ENCODE results near the gene INPP5D. TPM values are rescaled to one million over a fixed set of nuclear protein-coding genes. Genes with fewer than 3 reads are reported as not detected.

INPP5D gene
- total and polyA plus RNA-seq, 2 of the 13 experiments (the other 11 are each of a cell fraction or from before 2014, with no cell fraction given), result 16.7 to 18.0 TPM

DNA sequence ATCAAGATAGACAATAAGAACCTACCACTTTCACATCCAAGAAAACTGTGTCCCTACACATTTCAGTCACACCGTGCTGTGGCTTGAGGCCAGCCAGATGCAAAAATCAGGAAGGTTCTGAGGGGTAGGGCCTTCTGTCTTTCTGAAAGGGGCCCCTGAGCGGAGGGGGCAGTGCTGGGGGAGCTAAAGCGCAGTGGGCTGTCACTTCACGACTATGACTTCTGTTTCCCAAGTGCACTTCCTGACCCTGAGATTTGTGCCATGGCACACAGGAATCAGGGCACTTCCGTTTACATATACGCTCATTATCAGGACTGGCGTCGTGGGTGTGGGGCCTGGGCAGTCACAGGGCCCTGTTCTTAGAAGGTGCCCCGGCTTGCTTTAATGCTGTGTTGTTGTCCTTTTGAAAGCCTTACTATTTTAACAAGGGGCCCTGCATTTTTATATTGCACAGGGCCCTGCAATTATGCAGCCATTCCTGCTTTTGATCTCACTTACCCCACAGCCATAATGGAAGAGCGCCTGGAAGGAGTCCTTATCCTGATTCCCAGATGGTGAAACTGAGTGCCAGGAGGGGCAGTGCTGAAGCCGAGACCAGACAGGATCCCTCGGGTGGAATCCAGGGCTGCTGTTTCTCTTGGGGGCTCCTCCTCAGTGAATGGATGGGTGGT, 47.7 kb upstream of the INPP5D start (continued):
- TF ChIP-seq, protein P1, sequence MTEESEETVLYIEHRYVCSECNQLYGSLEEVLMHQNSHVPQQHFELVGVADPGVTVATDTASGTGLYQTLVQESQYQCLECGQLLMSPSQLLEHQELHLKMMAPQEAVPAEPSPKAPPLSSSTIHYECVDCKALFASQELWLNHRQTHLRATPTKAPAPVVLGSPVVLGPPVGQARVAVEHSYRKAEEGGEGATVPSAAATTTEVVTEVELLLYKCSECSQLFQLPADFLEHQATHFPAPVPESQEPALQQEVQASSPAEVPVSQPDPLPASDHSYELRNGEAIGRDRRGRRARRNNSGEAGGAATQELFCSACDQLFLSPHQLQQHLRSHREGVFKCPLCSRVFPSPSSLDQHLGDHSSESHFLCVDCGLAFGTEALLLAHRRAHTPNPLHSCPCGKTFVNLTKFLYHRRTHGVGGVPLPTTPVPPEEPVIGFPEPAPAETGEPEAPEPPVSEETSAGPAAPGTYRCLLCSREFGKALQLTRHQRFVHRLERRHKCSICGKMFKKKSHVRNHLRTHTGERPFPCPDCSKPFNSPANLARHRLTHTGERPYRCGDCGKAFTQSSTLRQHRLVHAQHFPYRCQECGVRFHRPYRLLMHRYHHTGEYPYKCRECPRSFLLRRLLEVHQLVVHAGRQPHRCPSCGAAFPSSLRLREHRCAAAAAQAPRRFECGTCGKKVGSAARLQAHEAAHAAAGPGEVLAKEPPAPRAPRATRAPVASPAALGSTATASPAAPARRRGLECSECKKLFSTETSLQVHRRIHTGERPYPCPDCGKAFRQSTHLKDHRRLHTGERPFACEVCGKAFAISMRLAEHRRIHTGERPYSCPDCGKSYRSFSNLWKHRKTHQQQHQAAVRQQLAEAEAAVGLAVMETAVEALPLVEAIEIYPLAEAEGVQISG (CRISPR knock-in tag; IDR thresholded peaks at IDR 0.05), result peak; percentile 56; the same call in 1 of the 2 replicates
- TF ChIP-seq, protein P2, sequence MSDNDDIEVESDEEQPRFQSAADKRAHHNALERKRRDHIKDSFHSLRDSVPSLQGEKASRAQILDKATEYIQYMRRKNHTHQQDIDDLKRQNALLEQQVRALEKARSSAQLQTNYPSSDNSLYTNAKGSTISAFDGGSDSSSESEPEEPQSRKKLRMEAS (IDR thresholded peaks at IDR 0.05), result peak; percentile 32; the same call in 1 of the 2 replicates
- TF ChIP-seq DNMT1 (CRISPR knock-in tag; IDR thresholded peaks at IDR 0.05), result no peak
- TF ChIP-seq, protein P3, sequence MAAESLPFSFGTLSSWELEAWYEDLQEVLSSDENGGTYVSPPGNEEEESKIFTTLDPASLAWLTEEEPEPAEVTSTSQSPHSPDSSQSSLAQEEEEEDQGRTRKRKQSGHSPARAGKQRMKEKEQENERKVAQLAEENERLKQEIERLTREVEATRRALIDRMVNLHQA (CRISPR knock-in tag; IDR thresholded peaks at IDR 0.05), result no peak
- TF ChIP-seq ZNF629 (CRISPR knock-in tag; conservative IDR thresholded peaks at IDR 0.05), result peak; percentile 9; the same call in 1 of the 2 replicates
- TF ChIP-seq ZNF564 (CRISPR knock-in tag; IDR thresholded peaks at IDR 0.05), result no peak
- 0 out of 2 replicates have a peak, but pooled peaks have one; percentile 66 for TF ChIP-seq GFI1 (CRISPR knock-in tag; IDR thresholded peaks at IDR 0.05; ENCODE audit: borderline replicate concordance)
- TF ChIP-seq, protein P4, sequence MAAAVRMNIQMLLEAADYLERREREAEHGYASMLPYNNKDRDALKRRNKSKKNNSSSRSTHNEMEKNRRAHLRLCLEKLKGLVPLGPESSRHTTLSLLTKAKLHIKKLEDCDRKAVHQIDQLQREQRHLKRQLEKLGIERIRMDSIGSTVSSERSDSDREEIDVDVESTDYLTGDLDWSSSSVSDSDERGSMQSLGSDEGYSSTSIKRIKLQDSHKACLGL (CRISPR knock-in tag; IDR thresholded peaks at IDR 0.05), result peak; percentile 48; the same call in 1 of the 2 replicates
- TF ChIP-seq NPAS2 (CRISPR knock-in tag; IDR thresholded peaks at IDR 0.05; ENCODE audit: borderline replicate concordance), result no peak
- TF ChIP-seq, protein P5, sequence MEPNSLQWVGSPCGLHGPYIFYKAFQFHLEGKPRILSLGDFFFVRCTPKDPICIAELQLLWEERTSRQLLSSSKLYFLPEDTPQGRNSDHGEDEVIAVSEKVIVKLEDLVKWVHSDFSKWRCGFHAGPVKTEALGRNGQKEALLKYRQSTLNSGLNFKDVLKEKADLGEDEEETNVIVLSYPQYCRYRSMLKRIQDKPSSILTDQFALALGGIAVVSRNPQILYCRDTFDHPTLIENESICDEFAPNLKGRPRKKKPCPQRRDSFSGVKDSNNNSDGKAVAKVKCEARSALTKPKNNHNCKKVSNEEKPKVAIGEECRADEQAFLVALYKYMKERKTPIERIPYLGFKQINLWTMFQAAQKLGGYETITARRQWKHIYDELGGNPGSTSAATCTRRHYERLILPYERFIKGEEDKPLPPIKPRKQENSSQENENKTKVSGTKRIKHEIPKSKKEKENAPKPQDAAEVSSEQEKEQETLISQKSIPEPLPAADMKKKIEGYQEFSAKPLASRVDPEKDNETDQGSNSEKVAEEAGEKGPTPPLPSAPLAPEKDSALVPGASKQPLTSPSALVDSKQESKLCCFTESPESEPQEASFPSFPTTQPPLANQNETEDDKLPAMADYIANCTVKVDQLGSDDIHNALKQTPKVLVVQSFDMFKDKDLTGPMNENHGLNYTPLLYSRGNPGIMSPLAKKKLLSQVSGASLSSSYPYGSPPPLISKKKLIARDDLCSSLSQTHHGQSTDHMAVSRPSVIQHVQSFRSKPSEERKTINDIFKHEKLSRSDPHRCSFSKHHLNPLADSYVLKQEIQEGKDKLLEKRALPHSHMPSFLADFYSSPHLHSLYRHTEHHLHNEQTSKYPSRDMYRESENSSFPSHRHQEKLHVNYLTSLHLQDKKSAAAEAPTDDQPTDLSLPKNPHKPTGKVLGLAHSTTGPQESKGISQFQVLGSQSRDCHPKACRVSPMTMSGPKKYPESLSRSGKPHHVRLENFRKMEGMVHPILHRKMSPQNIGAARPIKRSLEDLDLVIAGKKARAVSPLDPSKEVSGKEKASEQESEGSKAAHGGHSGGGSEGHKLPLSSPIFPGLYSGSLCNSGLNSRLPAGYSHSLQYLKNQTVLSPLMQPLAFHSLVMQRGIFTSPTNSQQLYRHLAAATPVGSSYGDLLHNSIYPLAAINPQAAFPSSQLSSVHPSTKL (CRISPR knock-in tag; IDR thresholded peaks at IDR 0.05), result peak; percentile 50; the same call in 1 of the 2 replicates
- peak; percentile 36; the same call in 1 of the 2 replicates for TF ChIP-seq FOXA3 (CRISPR knock-in tag; IDR thresholded peaks at IDR 0.05)
- TF ChIP-seq SOX13 (IDR thresholded peaks at IDR 0.05), result no peak
- no peak for TF ChIP-seq SOX13 (CRISPR knock-in tag; conservative IDR thresholded peaks at IDR 0.05 in 1 of 2, IDR thresholded peaks at IDR 0.05 in 1 of 2)
- TF ChIP-seq FOSL1 (CRISPR knock-in tag; IDR thresholded peaks at IDR 0.05; ENCODE audit: borderline replicate concordance), result 0 out of 2 replicates have a peak, but pooled peaks have one; percentile 15
- peak; percentile 15 for TF ChIP-seq RBFOX2 (IDR thresholded peaks at IDR 0.05; ENCODE audit: low read depth, low read length)
